GM12878 (cell line): ENCODE results near the gene C14orf93. TPM values are rescaled to one million over a fixed set of nuclear protein-coding genes. Genes with fewer than 3 reads are reported as not detected.

Experiments
- ATAC-seq: fragments of 200-7000 bp; cut with Tn5 transposase; 3 replicates; pipeline ENCODE4 v1.9.1; 2020; ENCODE audit warnings: mild to moderate bottlenecking, moderate library complexity
- BruUV-seq: library from RNA; stranded (reverse); fragments of 400-500 nt; replicated peaks from 2 replicates; lab custom pipeline; 2021; lab: Mats Ljungman, UMichigan
- CTCF ChIA-PET: fragments of 300-600 bp; sonication (Branson Sonifier 250); formaldehyde crosslinking; extraction: SDS; loops from one replicate; lab custom pipeline; 2021; ENCODE audit warnings: inconsistent platforms; lab: Yijun Ruan, JAX
- POLR2A ChIA-PET: fragments of 350-600 bp; formaldehyde crosslinking; extraction: SDS; loops from one replicate; lab custom pipeline; 2021; ENCODE audit warnings: inconsistent platforms; lab: Charles Lee
- RAD21 ChIA-PET: fragments of 300-600 bp; sonication (Branson Sonifier 250); formaldehyde crosslinking; loops from one replicate; lab custom pipeline; 2023; ENCODE audit warnings: antibody characterized with exemption; ENCODE audit not compliant: unreplicated experiment; lab: Charles Lee
- SMC1A ChIA-PET: fragments of 300-600 bp; sonication (Branson Sonifier 250); formaldehyde crosslinking; loops from one replicate; lab custom pipeline; 2023; ENCODE audit not compliant: unreplicated experiment, uncharacterized antibody; lab: Charles Lee
- DNase-seq: peaks from one replicate; pipeline ENCODE4 v3.0.0-alpha.2; 2011; ENCODE audit warnings: low read depth, low spot score
- FAIRE-seq: peaks from 3 replicates; lab custom pipeline; 2011; peaks lifted over from hg19 to GRCh38; lab: Jason Lieb, UNC
- H2AFZ ChIP-seq: 2 replicates; pipeline ENCODE4 v1.6.0; 2011; ENCODE audit warnings: low read depth, low read length, control low read depth; ENCODE audit not compliant: control insufficient read depth
- H3K27ac ChIP-seq: 2 replicates; pipeline ENCODE4 v1.5.1; 2011; ENCODE audit warnings: control low read depth; ENCODE audit not compliant: control insufficient read depth, insufficient read depth
- H3K27me3 ChIP-seq, 2 experiments: replicated peaks in 1 of 2; 2 replicates each; pipeline versions ENCODE4 v1.6.0 to v1.6.1; 2011; ENCODE audit warnings: low read length in 1 of 2; ENCODE audit not compliant: control insufficient read depth in 2 of 2, insufficient read depth in 2 of 2
- H3K36me3 ChIP-seq, 2 experiments: 2 replicates each; pipeline ENCODE4 v1.5.1; 2011; ENCODE audit warnings: low read length in 1 of 2; ENCODE audit not compliant: control insufficient read depth in 2 of 2, insufficient read depth in 2 of 2
- H3K4me1 ChIP-seq: 2 replicates; pipeline ENCODE4 v1.6.1; 2011; ENCODE audit warnings: mild to moderate bottlenecking, low read length, moderate library complexity, mixed read lengths; ENCODE audit not compliant: control insufficient read depth, insufficient read depth
- H3K4me2 ChIP-seq: 2 replicates; pipeline ENCODE4 v1.6.0; 2011; ENCODE audit warnings: control low read depth; ENCODE audit not compliant: control insufficient read depth, insufficient read depth
- H3K4me3 ChIP-seq: fragments of 200-600 bp; sonication (generic); 2 replicates; pipeline ENCODE4 v1.5.1; 2016
- H3K79me2 ChIP-seq: 2 replicates; pipeline ENCODE4 v1.6.0; 2011; ENCODE audit warnings: low read length; ENCODE audit not compliant: control insufficient read depth, insufficient read depth
- H3K9ac ChIP-seq: 2 replicates; pipeline ENCODE4 v1.8.0; 2011; ENCODE audit warnings: low read length, control low read depth, mixed read lengths; ENCODE audit not compliant: control insufficient read depth, insufficient read depth
- H3K9me3 ChIP-seq: replicated peaks from 3 replicates; pipeline ENCODE4 v1.5.1; 2011; ENCODE audit warnings: mild to moderate bottlenecking, low read length; ENCODE audit not compliant: control insufficient read depth, insufficient read depth
- H4K20me1 ChIP-seq: 2 replicates; pipeline ENCODE4 v1.6.0; 2011; ENCODE audit not compliant: control insufficient read depth, insufficient read depth
- BRCA1 ChIP-seq: IDR thresholded peaks from 2 replicates; pipeline ENCODE4 v1.6.1; 2011; ENCODE audit warnings: low read depth, low read length, improper control_type of control experiment
- CHD1 ChIP-seq: IDR thresholded peaks from 2 replicates; pipeline ENCODE4 v1.6.1; 2012; ENCODE audit warnings: low read depth, low read length, improper control_type of control experiment
- GABPA ChIP-seq: IDR thresholded peaks from 2 replicates; pipeline ENCODE4 v1.6.1; 2014; ENCODE audit warnings: antibody characterized with exemption, low read depth, mild to moderate bottlenecking, inconsistent platforms
- GATAD2B ChIP-seq: fragments of 450-650 bp; conservative IDR thresholded peaks from 2 replicates; pipeline ENCODE4 v1.6.1; 2017; ENCODE audit warnings: low read depth, mild to moderate bottlenecking, moderate library complexity
- IKZF1 ChIP-seq: fragments of 450-650 bp; conservative IDR thresholded peaks from 2 replicates; pipeline ENCODE4 v1.6.1; 2017; ENCODE audit warnings: antibody characterized with exemption, mild to moderate bottlenecking
- MYB ChIP-seq: fragments of 150-350 bp; IDR thresholded peaks from 2 replicates; pipeline ENCODE4 v1.6.1; 2014; ENCODE audit warnings: mild to moderate bottlenecking, low read depth, low read length, borderline replicate concordance
- NR2C1 ChIP-seq: fragments of 450-650 bp; IDR thresholded peaks from 2 replicates; pipeline ENCODE4 v1.6.1; 2017; ENCODE audit warnings: antibody characterized with exemption, mild to moderate bottlenecking, moderate library complexity
- NR2F1 ChIP-seq: fragments of 450-650 bp; conservative IDR thresholded peaks from 2 replicates; pipeline ENCODE4 v1.6.1; 2017; ENCODE audit warnings: mild to moderate bottlenecking
- SIX5 ChIP-seq: IDR thresholded peaks from 2 replicates; pipeline ENCODE4 v1.6.1; 2011; ENCODE audit warnings: mild to moderate bottlenecking, low read depth, low read length, moderate library complexity; ENCODE audit not compliant: severe bottlenecking
- ZSCAN29 ChIP-seq: fragments of 450-650 bp; IDR thresholded peaks from 2 replicates; pipeline ENCODE4 v1.6.1; 2017; ENCODE audit warnings: mild to moderate bottlenecking, moderate library complexity
- WGBS: methylation state at CpG from one replicate; pipeline ENCODE4 v1.1.6; 2016; ENCODE audit warnings: low lambda C conversion rate; ENCODE audit not compliant: insufficient replicate concordance, insufficient coverage; ENCODE audit errors: missing lambda C conversion rate; 5-methylcytosine and 5-hydroxymethylcytosine counted together
- in situ Hi-C: fragments of 300-500 bp; cut with MboI; formaldehyde crosslinking; loops from 9 replicates; pipeline ENCODE4 v1.14.3; 2018; ENCODE audit warnings: mixed read lengths
- intact Hi-C: fragments of 100-400 bp; cut with micrococcal nuclease; formaldehyde crosslinking; loops from one replicate; pipeline ENCODE4 v1.14.2; 2022; ENCODE audit not compliant: unreplicated experiment
- polyA plus RNA-seq, 11 experiments: library from polyadenylated mRNA; depleted of rRNA in 4 of 11; unstranded in 6 of 11; stranded (reverse) in 5 of 11; fragments of >200 nt; fragmentation: Nextera tagmentation in 4 of 11; fragmentation: Illumina TruSeq in 1 of 11; extraction: Ambion mirVana in 4 of 11; extraction: Trizol in 1 of 11; gene quantifications; 1 replicate in 1 of 11; 2 replicates in 10 of 11; pipeline versions ENCODE4 v1.2.1 to v1.2.3, GENCODE V29; 2011 to 2016; ENCODE audit warnings: inconsistent platforms in 2 of 11, missing spikeins in 2 of 11, low read depth in 1 of 11
- total RNA-seq, 4 experiments: library from RNA; depleted of rRNA in 3 of 4; stranded (reverse); fragments of >200 nt in 3 of 4; fragmentation: Illumina TruSeq in 1 of 4; extraction: Trizol in 1 of 4; gene quantifications; 2 replicates each; pipeline versions ENCODE4 v1.2.1 to v1.2.3, GENCODE V29; 2013 to 2021
- TF ChIP-seq, protein P1 (sequence below): IDR thresholded peaks from 2 replicates; pipeline ENCODE4 v1.6.1; 2011; ENCODE audit warnings: low read depth, mild to moderate bottlenecking, low read length, moderate library complexity, borderline replicate concordance; ENCODE audit errors: extremely low read depth
- TF ChIP-seq, protein P2 (sequence below), 3 experiments: IDR thresholded peaks in 2 of 3; conservative IDR thresholded peaks in 1 of 3; 2 replicates each; pipeline ENCODE4 v1.5.1; 2011; ENCODE audit warnings: low read depth in 3 of 3, low read length in 3 of 3, mild to moderate bottlenecking in 3 of 3, control low read depth in 2 of 3, moderate library complexity in 2 of 3, inconsistent platforms in 1 of 3, mixed read lengths in 1 of 3; ENCODE audit not compliant: control insufficient read depth in 2 of 3, insufficient read depth in 1 of 3; ENCODE audit errors: extremely low read depth in 1 of 3

C14orf93 gene
- total and polyA plus RNA-seq, 10 of the 15 experiments (the other 5 are each of a cell fraction or from before 2014, with no cell fraction given) = 1.8 to 13.9 (median 10.2) TPM

DNA sequence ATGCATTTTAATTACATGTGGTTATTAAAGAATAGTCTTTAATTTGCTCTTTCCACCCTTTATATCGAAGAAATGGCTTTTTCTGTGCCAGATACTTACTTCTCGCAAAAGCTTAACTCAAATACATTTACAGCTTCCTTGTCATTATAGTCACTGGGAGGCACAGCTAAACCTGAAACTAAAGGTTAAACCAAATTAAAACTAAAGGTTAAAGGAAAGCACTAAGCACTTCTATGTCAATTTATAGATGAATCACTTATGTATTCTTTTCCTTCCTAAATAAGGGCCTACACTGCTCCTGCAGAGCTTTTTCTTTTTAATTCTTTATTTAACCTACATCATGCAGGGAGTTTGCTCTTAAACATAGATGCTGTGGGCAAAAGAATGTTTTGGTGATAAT, 9.1 kb downstream of the C14orf93 start:
- whole genome bisulfite sequencing = 100% methylated on average over 2 of the region's 2 CpGs
- POLR2A ChIA-PET = interaction anchor here (0.6 kb wide), 1 partner anchor 416 kb away, joined by 3 read pairs; no protein-coding TSS in a partner anchor
- no peak for FAIRE-seq
- SMC1A ChIA-PET = interaction anchor here (1.3 to 2.8 kb wide), 3 partner anchors 10 to 27 kb away, joined by 5 to 10 read pairs (median 6); no protein-coding TSS in a partner anchor
- Histone ChIP-seq H3K9ac (no peak overlapping the region), H3K9me3 (no peaks in the 10 kb centered on the region), H3K4me3 (no peak overlapping the region), H3K27ac (no peak overlapping the region), H4K20me1 (no peaks in the 10 kb centered on the region), H3K79me2 (no peaks in the 10 kb centered on the region), H3K27me3 (no peaks in the 10 kb centered on the region), H3K4me2 (no peak overlapping the region), H2AFZ (no peak overlapping the region), H3K36me3 (no peaks in the 10 kb centered on the region), H3K4me1 (peaks cover 4% of the 10 kb centered on the region; the same call in 1 of the 2 replicates)
- CTCF ChIA-PET = interaction anchor here (1.0 to 25.0 kb wide), 6 partner anchors 11 to 76 kb away, joined by 3 to 853 read pairs (median 10); partner anchors contain the start of gene CDH24
- peak; percentile 48; the same call in 1 of the 2 replicates for TF ChIP-seq NR2F1
- TF ChIP-seq, protein P1, sequence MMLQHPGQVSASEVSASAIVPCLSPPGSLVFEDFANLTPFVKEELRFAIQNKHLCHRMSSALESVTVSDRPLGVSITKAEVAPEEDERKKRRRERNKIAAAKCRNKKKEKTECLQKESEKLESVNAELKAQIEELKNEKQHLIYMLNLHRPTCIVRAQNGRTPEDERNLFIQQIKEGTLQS = no peak
- BruUV-seq = no TSS peak
- ATAC-seq = no peak
- no peak for DNase-seq
- intact Hi-C loops = no loop called here
- RAD21 ChIA-PET = interaction anchor here (0.8 to 1.2 kb wide), 2 partner anchors 10 to 14 kb away, joined by 3 read pairs; no protein-coding TSS in a partner anchor
- in situ Hi-C loops = no loop called here

DNA sequence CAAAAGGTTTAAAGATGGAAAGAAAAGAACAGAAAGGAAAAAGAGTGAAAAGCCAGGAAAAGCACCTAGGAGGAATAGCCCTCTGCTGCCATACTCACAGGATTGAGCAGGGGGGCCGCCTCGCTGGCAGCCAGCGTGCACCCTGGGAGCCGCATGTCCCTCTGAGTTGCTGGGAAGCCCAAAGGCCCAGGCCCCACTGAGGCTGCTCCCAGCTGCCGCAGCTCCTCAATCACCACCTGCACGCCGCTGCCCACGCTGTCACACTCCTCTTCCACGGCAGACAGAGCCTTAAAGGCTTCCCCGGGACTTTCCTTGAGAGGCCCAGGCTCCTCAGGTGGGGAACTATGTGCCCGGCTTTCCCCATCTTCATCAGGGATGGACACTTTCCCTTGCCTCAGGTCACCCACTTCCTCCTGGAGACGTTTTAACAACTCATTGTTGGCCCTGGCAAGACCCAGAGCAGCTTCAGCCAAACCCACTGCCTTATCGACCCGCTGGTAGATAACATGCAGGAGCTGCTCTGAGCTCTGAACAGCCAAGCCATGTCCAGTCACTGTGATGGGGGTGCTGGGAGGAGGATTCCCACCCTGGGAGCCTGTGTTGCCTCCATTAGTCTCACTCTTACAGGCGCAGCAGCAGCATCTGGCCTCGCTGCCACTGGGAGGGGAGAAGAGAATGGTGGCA, 11.5 kb downstream of the C14orf93 start:
- in situ Hi-C loops = no loop called here
- ATAC-seq = no peak
- H3K9me3 ChIP-seq = no peaks in the 10 kb centered on the region
- 82% methylated on average over 14 of the region's 16 CpGs for WGBS
- no peaks in the 10 kb centered on the region for H3K4me1 ChIP-seq
- BruUV-seq = no TSS peak
- H3K27me3 ChIP-seq = no peaks in the 10 kb centered on the region
- no peak overlapping the region for H3K27ac ChIP-seq
- ChIA-PET RAD21 (interaction anchor here (1.1 kb wide), 1 partner anchor 12 kb away, joined by 3 read pairs; no protein-coding TSS in a partner anchor), SMC1A (interaction anchor here (6.9 kb wide), 1 partner anchor 9 kb away, joined by 67 read pairs; no protein-coding TSS in a partner anchor), POLR2A (interaction anchor here (1.1 kb wide), 1 partner anchor 9 kb away, joined by 3 read pairs; no protein-coding TSS in a partner anchor), CTCF (interaction anchor here (4.2 to 25.0 kb wide), 4 partner anchors 9 to 56 kb away, joined by 43 to 853 read pairs (median 118); partner anchors contain the start of genes AJUBA and CDH24)
- no peaks in the 10 kb centered on the region for H4K20me1 ChIP-seq
- H2AFZ ChIP-seq = no peak overlapping the region
- no peaks in the 10 kb centered on the region for H3K36me3 ChIP-seq
- intact Hi-C loops = no loop called here
- no peak overlapping the region for H3K4me2 ChIP-seq
- H3K79me2 ChIP-seq = no peaks in the 10 kb centered on the region
- no peak for FAIRE-seq
- H3K4me3 ChIP-seq = no peak overlapping the region
- TF ChIP-seq SIX5 (no peak), MYB (no peak), CHD1 (no peak), GABPA (no peak), GATAD2B (no peak), IKZF1 (no peak), NR2C1 (no peak), ZSCAN29 (no peak), BRCA1 (no peak)
- TF ChIP-seq, protein P2, sequence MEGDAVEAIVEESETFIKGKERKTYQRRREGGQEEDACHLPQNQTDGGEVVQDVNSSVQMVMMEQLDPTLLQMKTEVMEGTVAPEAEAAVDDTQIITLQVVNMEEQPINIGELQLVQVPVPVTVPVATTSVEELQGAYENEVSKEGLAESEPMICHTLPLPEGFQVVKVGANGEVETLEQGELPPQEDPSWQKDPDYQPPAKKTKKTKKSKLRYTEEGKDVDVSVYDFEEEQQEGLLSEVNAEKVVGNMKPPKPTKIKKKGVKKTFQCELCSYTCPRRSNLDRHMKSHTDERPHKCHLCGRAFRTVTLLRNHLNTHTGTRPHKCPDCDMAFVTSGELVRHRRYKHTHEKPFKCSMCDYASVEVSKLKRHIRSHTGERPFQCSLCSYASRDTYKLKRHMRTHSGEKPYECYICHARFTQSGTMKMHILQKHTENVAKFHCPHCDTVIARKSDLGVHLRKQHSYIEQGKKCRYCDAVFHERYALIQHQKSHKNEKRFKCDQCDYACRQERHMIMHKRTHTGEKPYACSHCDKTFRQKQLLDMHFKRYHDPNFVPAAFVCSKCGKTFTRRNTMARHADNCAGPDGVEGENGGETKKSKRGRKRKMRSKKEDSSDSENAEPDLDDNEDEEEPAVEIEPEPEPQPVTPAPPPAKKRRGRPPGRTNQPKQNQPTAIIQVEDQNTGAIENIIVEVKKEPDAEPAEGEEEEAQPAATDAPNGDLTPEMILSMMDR (IDR thresholded peaks at IDR 0.05 in 2 of 3, conservative IDR thresholded peaks at IDR 0.05 in 1 of 3; ENCODE audit: control insufficient read depth in 2 of 3, extremely low read depth in 1 of 3, insufficient read depth in 1 of 3, low read depth in 3 of 3, low read length in 3 of 3) = no peak
- H3K9ac ChIP-seq = no peak overlapping the region
- DNase-seq = no peak
